Neural cell (in vitro differentiated cells): Measurements from ENCODE around the gene TMEM135. TPM values are rescaled to one million over a fixed set of nuclear protein-coding genes. Genes with fewer than 3 reads are reported as not detected.

Experiments used
- H2AFZ ChIP-seq: fragments of 200-600, 300-800 bp; sonication (generic), shearing (Covaris generic); 2 replicates; pipeline ENCODE4 v1.6.0; 2014; ENCODE audit warnings: low read depth, mild to moderate bottlenecking, antibody characterized with exemption, low read length, moderate library complexity
- H3F3A ChIP-seq: fragments of 200-600 bp; shearing (Covaris generic); 2 replicates; pipeline ENCODE4 v1.6.1; 2016; ENCODE audit warnings: mild to moderate bottlenecking, moderate library complexity, mixed read lengths, antibody characterized with exemption, low read length; ENCODE audit not compliant: insufficient read depth, poor library complexity, severe bottlenecking
- H3K27ac ChIP-seq: fragments of 200-600, 300-800 bp; sonication (generic), shearing (Covaris generic); 2 replicates; pipeline ENCODE4 v1.5.1; 2014; ENCODE audit warnings: mild to moderate bottlenecking, low read length, moderate library complexity
- H3K27me3 ChIP-seq: fragments of 300-800, 200-600 bp; sonication (generic), shearing (Covaris generic); 2 replicates; pipeline ENCODE4 v1.6.0; 2014; ENCODE audit warnings: mild to moderate bottlenecking, low read depth, low read length, moderate library complexity; ENCODE audit not compliant: insufficient read depth
- H3K36me3 ChIP-seq: fragments of 300-800, 200-600 bp; sonication (generic), shearing (Covaris generic); 2 replicates; pipeline ENCODE4 v1.5.1; 2014; ENCODE audit warnings: mild to moderate bottlenecking, antibody characterized with exemption, low read length, moderate library complexity; ENCODE audit not compliant: insufficient read depth
- H3K4me2 ChIP-seq: fragments of 300-800, 200-600 bp; sonication (generic), shearing (Covaris generic); 2 replicates; pipeline ENCODE4 v1.6.0; 2014; ENCODE audit warnings: mild to moderate bottlenecking, low read length
- H3K4me3 ChIP-seq: fragments of 300-800, 200-600 bp; sonication (generic), shearing (Covaris generic); 2 replicates; pipeline ENCODE4 v1.5.1; 2014; ENCODE audit warnings: mild to moderate bottlenecking, low read length, moderate library complexity
- H3K79me2 ChIP-seq: fragments of 200-600 bp; shearing (Covaris generic); replicated peaks from 2 replicates; pipeline ENCODE4 v1.6.0; 2014; ENCODE audit warnings: mild to moderate bottlenecking, low read length, moderate library complexity; ENCODE audit not compliant: insufficient read depth
- H3K9ac ChIP-seq: fragments of 300-800, 200-600 bp; sonication (generic), shearing (Covaris generic); 2 replicates; pipeline ENCODE4 v1.6.1; 2016; ENCODE audit warnings: mild to moderate bottlenecking, low read length, mixed read lengths
- H3K9me2 ChIP-seq: fragments of 200-600 bp; shearing (Covaris generic); 2 replicates; pipeline ENCODE4 v1.6.1; 2016; ENCODE audit warnings: mild to moderate bottlenecking, low read length, mixed read lengths; ENCODE audit not compliant: insufficient read depth
- H3K9me3 ChIP-seq: fragments of 200-600, 300-800 bp; sonication (generic), shearing (Covaris generic); 2 replicates; pipeline ENCODE4 v1.6.1; 2016; ENCODE audit warnings: mild to moderate bottlenecking, mixed run types, low read length, moderate library complexity, mixed read lengths
- H4K20me1 ChIP-seq: fragments of 200-600 bp; shearing (Covaris generic); 2 replicates; pipeline ENCODE4 v1.6.1; 2016; ENCODE audit warnings: mild to moderate bottlenecking, mixed run types; ENCODE audit not compliant: insufficient read depth
- EP300 ChIP-seq: fragments of 450-650 bp; conservative IDR thresholded peaks from 2 replicates; pipeline ENCODE4 v1.6.1; 2014; ENCODE audit warnings: antibody characterized with exemption, mild to moderate bottlenecking, moderate library complexity; ENCODE audit not compliant: poor library complexity, severe bottlenecking
- EZH2 ChIP-seq: fragments of 200-600, 300-800 bp; shearing (Covaris generic), sonication (generic); IDR thresholded peaks from 2 replicates; pipeline ENCODE4 v1.6.1; 2014; ENCODE audit warnings: antibody characterized with exemption, low read length, borderline replicate concordance, mild to moderate bottlenecking; ENCODE audit not compliant: insufficient read depth, poor library complexity, severe bottlenecking
- MXI1 ChIP-seq: fragments of 450-650 bp; conservative IDR thresholded peaks from 2 replicates; pipeline ENCODE4 v1.6.1; 2014; ENCODE audit warnings: antibody characterized with exemption, mild to moderate bottlenecking; ENCODE audit not compliant: poor library complexity, severe bottlenecking
- POLR2AphosphoS5 ChIP-seq: IDR thresholded peaks from 2 replicates; pipeline ENCODE4 v1.6.1; 2012
- RAD21 ChIP-seq: fragments of 450-650 bp; conservative IDR thresholded peaks from 2 replicates; pipeline ENCODE4 v1.6.1; 2014; ENCODE audit warnings: antibody characterized with exemption, mild to moderate bottlenecking, moderate library complexity
- SMC3 ChIP-seq: fragments of 450-650 bp; conservative IDR thresholded peaks from 2 replicates; pipeline ENCODE4 v1.6.1; 2014; ENCODE audit warnings: antibody characterized with exemption, mild to moderate bottlenecking, moderate library complexity; ENCODE audit not compliant: poor library complexity
- TAF1 ChIP-seq: IDR thresholded peaks from 2 replicates; pipeline ENCODE4 v1.6.1; 2012; ENCODE audit warnings: low read depth
- polyA plus RNA-seq: library from polyadenylated mRNA; depleted of rRNA; stranded (reverse); fragments of >200 nt; gene quantifications from 2 replicates; pipeline ENCODE4 v1.2.3, GENCODE V29; 2014
- TF ChIP-seq, protein P1 (sequence below): fragments of 450-650 bp; IDR thresholded peaks from 2 replicates; pipeline ENCODE4 v1.5.1; 2014; ENCODE audit warnings: antibody characterized with exemption, mild to moderate bottlenecking, moderate library complexity; ENCODE audit not compliant: poor library complexity, severe bottlenecking
- TF ChIP-seq, protein P2 (sequence below): IDR thresholded peaks from 2 replicates; pipeline ENCODE4 v1.6.1; 2012; ENCODE audit warnings: borderline replicate concordance

The TMEM135 gene
- polyA plus RNA-seq, 1 donor from 2014 or later: 15.6 TPM

DNA sequence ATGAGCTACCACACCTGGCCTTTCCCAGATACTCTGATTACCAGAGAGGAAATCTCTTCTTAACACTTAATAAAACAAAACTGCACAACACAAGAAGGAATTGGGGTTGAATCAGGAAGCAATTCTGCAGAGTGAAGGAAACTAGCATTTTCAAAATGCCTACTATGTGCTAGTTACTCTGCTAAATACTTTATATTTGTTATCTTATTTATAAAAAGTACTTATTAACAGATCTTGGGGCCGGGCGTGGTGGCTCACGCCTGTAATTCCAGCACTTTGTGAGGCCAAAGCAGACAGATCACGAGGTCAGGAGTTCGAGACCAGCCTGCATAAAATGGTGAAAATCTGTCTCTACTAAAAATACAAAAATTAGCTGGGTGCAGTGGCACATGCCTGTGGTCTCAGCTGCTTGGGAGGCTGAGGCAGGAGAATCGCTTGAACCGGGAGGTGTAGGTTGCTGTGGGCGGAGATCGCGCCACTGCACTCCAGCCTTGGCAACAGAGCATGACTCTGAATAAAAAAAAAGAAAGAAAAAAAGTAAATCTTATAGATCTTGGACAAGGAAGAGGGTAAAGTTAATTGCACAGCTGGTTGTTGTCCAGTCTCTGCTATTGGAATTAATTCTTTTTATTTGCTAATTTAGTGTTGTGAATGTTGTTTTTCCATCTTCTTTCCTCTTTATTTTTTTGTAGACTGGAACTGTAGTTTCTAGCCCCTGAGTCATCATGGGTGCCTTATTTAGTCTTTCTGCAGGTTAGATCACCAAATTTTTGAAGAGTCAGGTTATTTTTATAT, 22.1 kb downstream of the TMEM135 start:
- Histone ChIP-seq H3K79me2 (peaks cover 6% of the 10 kb centered on the region), H3K27me3 (no peaks in the 10 kb centered on the region), H3K36me3 (no peaks in the 10 kb centered on the region), H3K9me2 (no peaks in the 10 kb centered on the region), H3K9ac (no peak overlapping the region), H3K4me2 (no peak overlapping the region), H3K27ac (no peak overlapping the region), H2AFZ (no peak overlapping the region), H3F3A (no peaks in the 10 kb centered on the region), H3K4me3 (no peak overlapping the region), H4K20me1 (no peaks in the 10 kb centered on the region), H3K9me3 (no peaks in the 10 kb centered on the region)
- TF ChIP-seq POLR2AphosphoS5 (no peak), EP300 (no peak), TAF1 (no peak), RAD21 (no peak), MXI1 (no peak), EZH2 (no peak), SMC3 (no peak)
- TF ChIP-seq, protein P1, sequence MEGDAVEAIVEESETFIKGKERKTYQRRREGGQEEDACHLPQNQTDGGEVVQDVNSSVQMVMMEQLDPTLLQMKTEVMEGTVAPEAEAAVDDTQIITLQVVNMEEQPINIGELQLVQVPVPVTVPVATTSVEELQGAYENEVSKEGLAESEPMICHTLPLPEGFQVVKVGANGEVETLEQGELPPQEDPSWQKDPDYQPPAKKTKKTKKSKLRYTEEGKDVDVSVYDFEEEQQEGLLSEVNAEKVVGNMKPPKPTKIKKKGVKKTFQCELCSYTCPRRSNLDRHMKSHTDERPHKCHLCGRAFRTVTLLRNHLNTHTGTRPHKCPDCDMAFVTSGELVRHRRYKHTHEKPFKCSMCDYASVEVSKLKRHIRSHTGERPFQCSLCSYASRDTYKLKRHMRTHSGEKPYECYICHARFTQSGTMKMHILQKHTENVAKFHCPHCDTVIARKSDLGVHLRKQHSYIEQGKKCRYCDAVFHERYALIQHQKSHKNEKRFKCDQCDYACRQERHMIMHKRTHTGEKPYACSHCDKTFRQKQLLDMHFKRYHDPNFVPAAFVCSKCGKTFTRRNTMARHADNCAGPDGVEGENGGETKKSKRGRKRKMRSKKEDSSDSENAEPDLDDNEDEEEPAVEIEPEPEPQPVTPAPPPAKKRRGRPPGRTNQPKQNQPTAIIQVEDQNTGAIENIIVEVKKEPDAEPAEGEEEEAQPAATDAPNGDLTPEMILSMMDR: no peak
- TF ChIP-seq, protein P2, sequence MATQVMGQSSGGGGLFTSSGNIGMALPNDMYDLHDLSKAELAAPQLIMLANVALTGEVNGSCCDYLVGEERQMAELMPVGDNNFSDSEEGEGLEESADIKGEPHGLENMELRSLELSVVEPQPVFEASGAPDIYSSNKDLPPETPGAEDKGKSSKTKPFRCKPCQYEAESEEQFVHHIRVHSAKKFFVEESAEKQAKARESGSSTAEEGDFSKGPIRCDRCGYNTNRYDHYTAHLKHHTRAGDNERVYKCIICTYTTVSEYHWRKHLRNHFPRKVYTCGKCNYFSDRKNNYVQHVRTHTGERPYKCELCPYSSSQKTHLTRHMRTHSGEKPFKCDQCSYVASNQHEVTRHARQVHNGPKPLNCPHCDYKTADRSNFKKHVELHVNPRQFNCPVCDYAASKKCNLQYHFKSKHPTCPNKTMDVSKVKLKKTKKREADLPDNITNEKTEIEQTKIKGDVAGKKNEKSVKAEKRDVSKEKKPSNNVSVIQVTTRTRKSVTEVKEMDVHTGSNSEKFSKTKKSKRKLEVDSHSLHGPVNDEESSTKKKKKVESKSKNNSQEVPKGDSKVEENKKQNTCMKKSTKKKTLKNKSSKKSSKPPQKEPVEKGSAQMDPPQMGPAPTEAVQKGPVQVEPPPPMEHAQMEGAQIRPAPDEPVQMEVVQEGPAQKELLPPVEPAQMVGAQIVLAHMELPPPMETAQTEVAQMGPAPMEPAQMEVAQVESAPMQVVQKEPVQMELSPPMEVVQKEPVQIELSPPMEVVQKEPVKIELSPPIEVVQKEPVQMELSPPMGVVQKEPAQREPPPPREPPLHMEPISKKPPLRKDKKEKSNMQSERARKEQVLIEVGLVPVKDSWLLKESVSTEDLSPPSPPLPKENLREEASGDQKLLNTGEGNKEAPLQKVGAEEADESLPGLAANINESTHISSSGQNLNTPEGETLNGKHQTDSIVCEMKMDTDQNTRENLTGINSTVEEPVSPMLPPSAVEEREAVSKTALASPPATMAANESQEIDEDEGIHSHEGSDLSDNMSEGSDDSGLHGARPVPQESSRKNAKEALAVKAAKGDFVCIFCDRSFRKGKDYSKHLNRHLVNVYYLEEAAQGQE: no peak

DNA sequence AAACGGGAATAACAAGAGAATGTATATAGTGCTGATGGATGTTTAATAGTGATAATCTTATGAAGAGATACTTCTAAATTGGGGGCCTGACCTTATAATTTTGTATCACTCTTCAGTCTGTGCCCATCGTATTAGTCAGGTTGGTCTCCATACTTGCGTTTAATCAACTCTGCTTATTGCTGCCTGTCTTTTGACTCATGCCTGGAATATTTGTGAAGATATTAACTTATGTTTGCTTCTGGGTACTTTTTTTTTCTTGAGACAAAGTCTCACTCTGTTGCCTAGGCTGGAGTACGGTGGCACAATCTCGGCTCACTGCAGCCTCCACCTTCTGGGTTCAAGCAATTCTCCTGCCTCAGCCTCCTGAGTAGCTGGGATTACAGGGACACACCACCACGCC, 24.0 kb downstream of the TMEM135 start:
- H4K20me1 ChIP-seq: no peaks in the 10 kb centered on the region
- no peaks in the 10 kb centered on the region for H3K36me3 ChIP-seq
- TF ChIP-seq SMC3: no peak
- TF ChIP-seq POLR2AphosphoS5: no peak
- TF ChIP-seq, protein P1: no peak
- TF ChIP-seq, protein P2: no peak
- TF ChIP-seq EP300: no peak
- no peak for TF ChIP-seq EZH2
- TF ChIP-seq TAF1: no peak
- no peak for TF ChIP-seq RAD21
- no peak for TF ChIP-seq MXI1
- H3K9me2 ChIP-seq: no peaks in the 10 kb centered on the region
- H2AFZ ChIP-seq: no peak overlapping the region
- no peaks in the 10 kb centered on the region for H3K9me3 ChIP-seq
- H3K79me2 ChIP-seq: peaks cover 6% of the 10 kb centered on the region
- H3K9ac ChIP-seq: no peak overlapping the region
- H3K27ac ChIP-seq: no peak overlapping the region
- H3F3A ChIP-seq: no peaks in the 10 kb centered on the region
- H3K27me3 ChIP-seq: no peaks in the 10 kb centered on the region
- H3K4me2 ChIP-seq: no peak overlapping the region
- no peak overlapping the region for H3K4me3 ChIP-seq
